Measurements from ENCODE around the gene GRIN2A.

Gene GRIN2A

DNA sequence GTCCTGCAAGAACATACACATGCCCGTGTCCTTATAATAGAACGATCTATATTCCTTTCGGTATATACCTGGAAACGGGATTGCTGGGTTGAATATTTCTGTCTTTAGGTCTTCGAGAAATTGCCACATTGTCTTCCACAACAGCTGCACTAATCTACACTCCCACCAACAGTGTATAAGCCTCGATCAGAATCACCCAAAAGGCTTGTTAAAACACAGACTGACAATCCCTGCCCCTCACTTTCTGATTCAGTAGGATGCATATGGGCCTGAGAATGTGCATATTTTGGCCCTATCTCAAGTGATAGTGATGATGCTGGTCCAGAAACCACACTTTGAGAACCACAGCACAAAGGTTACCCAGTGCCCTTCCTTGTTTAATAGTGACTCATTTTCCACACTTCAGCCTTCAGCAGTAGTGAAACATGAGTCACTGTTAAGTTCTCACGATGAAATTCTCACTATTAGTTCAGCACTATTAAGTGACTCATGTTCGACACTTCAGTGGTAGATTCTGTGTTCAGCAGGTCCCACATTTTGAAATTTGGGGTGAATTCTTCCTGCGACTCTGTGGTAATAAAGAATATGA, 215.6 kb downstream of the GRIN2A start:
- no peak for DNase-seq (ENCODE audit: low spot score)

- DNase-seq (ENCODE audit: low spot score): peak; percentile 42
Measured at GRCh38 chr16:9965079-9965478, 217.1 kb downstream of the GRIN2A start.

- DNase-seq (ENCODE audit: low spot score): no peak
Measured at GRCh38 chr16:9964426-9964825, 217.8 kb downstream of the GRIN2A start.

GRCh38 chr16:9957433-9957832, 224.8 kb downstream of the GRIN2A start:
- DNase-seq (ENCODE audit: low spot score): no peak

GRCh38 chr16:9957002-9957401, 225.2 kb downstream of the GRIN2A start:
- DNase-seq (ENCODE audit: low spot score): no peak

DNA sequence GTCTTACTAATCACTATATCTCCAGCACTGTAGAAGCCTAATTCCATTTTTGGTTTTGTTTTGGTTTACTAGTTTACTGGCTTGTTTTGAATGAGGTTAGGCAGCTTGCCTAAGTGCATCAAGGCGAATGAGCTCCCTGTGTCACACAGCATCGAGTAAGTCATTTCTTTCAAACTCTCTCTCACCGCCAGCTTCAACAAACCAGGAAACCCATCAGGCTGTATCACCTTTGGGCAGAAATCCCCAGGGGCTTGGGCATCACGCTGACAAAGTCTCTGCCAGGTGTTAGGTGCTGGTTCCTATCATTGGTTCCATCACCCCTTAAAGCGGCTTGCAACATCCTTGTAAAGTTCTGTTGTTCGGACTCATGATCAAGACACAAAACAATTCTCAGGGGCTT, 226.6 kb downstream of the GRIN2A start:
- no peak for DNase-seq (ENCODE audit: low spot score)

- DNase-seq (ENCODE audit: low spot score): no peak
Measured at GRCh38 chr16:9953908-9954570, 228.2 kb downstream of the GRIN2A start.

- no peak for DNase-seq (ENCODE audit: low spot score)
Measured at GRCh38 chr16:9950658-9951057, 231.6 kb downstream of the GRIN2A start.

DNA sequence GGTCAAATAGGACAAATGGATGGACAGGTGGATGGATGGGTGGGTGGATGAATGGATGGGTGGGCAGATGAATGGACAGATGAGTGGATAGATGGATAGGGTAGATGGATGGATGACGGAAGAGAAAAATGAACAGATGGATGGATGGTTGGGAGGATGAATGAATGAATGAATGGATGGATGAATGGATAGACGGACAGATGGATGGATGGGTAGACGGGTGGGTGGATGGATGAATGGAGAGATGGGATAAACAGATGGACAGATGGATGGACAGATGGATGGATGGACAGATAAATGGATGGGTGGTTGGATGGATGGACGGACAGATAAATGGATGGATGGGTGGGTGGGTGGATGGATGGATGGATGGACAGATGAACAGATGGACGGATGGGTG, 232.8 kb downstream of the GRIN2A start:
- DNase-seq (ENCODE audit: low spot score): no peak

- DNase-seq (ENCODE audit: low spot score): no peak
Measured at GRCh38 chr16:9948933-9949332, 233.3 kb downstream of the GRIN2A start.

DNA sequence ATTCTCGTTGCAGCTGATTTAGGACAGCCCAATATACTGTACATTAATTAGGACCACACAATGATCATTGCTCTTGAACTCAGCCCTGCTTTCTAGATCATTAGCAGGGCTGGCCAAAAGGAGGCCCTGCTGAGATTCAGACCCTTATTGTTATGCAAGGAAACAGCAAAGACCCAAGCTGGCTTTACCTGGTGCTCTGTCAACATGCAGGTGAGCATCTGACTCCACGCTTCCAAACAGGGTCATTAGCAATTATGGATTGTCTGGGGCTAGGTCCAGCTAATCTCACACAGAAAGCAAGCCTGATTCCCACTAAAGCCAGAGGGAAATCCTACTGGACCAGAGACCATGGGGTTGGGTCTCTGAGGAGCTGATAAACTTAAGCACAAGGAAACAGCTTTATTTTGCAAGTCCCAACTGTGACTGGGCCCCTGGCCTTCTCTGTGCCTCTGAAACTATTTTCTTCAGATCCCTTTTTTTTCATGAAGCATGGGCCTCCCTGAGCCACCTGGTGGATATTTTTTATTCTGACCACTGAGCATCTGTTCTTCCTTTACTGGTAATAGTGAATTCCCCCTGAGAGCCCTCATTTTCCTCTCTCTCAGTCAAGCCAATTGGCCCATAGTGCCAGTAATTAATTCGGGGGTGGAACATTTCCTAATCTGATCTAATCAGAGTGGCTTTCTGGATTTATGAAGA, 236.1 kb downstream of the GRIN2A start:
- peak; percentile 50 for DNase-seq (ENCODE audit: low spot score)

GRCh38 chr16:9943121-9943520, 239.1 kb downstream of the GRIN2A start:
- DNase-seq (ENCODE audit: low spot score): no peak

- peak; percentile 43 for DNase-seq (ENCODE audit: low spot score)
Measured at GRCh38 chr16:9941245-9941644, 241.0 kb downstream of the GRIN2A start.

GRCh38 chr16:9934723-9935508, 247.3 kb downstream of the GRIN2A start:
- no peak for DNase-seq (ENCODE audit: low spot score)

DNA sequence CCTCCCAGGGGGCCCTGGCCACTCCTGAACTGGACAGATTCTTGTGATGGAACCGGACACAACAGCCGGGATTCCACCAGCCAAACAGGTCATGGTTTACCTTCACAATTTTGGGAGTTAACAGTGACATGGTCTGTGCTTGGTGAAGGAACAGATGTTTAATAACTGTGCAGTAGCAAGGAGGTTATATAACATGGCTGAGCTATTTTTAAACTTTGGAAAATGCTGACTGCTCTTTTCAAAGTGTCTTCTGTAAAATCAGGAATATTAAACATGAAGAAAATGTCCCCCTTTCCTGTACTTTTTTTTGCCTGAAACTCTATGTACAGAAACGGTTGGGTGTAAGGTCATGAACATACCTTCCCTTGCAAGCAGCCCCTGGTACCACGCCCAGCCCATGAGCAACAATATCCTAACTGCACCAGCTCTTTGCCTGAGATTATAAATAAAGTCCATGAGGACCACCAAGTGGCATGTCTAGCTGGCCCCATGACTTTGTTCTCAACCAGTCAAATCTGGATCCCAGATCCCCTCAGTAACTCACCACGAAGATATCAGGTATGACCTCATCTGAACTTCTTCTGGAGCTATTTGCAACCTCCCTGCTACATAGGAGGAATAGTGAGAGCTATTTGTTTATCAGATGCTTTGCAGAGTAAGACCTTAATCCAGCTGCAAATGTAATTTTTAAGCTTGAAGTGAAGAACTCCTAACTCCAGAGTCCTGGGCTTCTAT, 249.1 kb downstream of the GRIN2A start:
- no peak for DNase-seq (ENCODE audit: low spot score)

GRCh38 chr16:9932000-9932399, 250.2 kb downstream of the GRIN2A start:
- DNase-seq (ENCODE audit: low spot score): no peak

GRCh38 chr16:9929836-9930235, 252.4 kb downstream of the GRIN2A start:
- DNase-seq (ENCODE audit: low spot score): peak; percentile 97

DNA sequence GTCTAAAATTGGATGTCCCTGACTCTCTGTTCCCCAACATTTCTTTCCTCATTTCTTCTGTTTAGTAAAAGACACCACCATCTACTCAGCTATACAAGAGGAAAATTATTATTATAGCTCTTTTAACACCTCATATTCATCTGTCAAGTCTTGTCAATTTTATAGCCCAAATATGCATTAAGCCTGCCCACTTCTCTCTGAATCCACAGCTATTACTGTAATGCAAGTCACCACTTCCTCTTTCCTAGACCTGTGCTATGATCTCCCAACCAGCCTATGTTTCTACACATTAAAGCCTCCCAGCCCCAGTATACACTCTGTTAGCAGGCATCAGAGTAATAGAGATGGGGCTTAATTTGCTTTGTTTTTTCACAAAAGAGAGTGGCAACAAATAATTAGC, 252.9 kb downstream of the GRIN2A start:
- no peak for DNase-seq (ENCODE audit: low spot score)

DNA sequence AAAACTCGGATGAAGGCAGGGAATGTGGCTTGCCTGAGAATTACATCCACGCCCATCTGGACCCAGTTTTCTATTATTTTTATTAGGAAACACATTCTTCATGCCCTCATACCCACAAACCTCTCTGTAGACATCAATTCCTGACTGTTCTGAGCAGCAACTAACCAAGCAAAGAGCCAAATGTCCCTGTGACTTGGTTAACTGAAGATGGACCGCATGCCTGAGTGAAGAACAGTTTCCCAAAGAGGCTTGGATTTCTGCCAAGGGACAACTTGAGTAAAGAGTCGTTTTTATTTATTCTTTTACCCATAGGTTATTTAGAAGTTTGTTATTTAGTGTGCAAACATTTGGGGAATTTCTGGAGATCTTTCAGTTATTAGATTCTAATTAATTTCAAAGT, 259.8 kb downstream of the GRIN2A start:
- DNase-seq (ENCODE audit: low spot score): no peak

GRCh38 chr16:9921997-9922396, 260.2 kb downstream of the GRIN2A start:
- DNase-seq (ENCODE audit: low spot score): no peak

DNA sequence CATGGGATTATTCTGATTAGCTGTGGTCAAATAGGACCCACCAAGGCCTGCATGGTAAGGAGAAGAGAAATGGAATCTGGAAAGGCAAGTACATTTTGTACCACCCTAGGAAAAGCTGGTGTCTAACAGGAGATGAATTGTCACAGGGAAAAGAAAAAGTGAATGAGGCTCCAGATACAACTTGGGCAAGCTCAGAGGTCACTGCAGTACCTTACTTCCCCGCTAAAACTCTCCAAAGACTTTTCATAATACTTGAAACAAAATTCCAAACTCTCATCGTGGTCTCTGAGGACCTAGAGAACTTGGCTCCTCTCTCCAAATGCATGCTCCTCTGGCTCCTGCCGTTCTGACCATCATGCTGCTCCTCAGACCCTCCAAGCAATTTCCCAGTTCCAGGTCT, 262.8 kb downstream of the GRIN2A start:
- DNase-seq (ENCODE audit: low spot score): no peak

DNA sequence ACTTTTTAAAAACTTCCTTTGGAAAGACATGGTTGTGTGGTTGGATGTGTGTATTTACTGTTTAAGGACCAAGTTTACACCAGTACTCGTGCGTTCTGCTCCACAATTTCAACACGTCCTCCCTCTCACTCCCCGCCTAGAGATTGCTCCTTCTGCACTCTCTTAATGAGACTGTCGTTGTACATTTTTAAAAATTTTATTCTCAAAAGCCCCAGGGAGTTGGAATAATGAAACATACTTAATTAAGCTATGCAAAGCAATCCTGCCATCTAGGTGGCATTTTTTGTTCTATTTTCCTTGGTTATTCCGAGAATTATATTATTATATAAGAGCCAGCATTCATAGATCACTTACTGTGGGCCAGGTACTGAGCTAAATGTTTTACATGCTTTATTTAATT, 264.5 kb downstream of the GRIN2A start:
- DNase-seq (ENCODE audit: low spot score): no peak
